Measurements from ENCODE around the gene EPYC.
"Not testable (repeated sequence)": the region's sequence is repeated elsewhere in the genome, so short reads cannot be mapped to it uniquely, and the experiment has no call there.

EPYC gene

DNA sequence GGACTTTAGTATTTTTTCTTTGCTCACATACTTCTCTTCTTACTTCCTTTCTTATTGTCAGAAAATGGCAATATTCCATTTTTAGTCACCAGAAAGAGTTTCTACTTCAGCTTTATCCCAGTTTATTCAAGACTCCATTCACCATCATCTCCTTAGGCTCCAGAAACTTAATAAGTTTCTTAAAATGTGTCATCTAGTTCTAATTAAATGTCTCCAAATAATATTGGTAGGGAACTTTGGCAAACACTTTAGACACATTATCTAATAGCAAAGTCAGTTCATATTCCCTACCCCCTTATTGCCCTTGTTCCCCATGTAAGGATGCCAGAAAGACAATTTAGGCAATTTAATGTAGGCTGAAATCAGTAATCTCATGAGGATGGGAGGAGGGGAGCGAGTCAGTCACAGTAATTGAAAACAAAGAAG, 15.1 kb downstream of the EPYC start:
- DNase-seq = no peak

DNA sequence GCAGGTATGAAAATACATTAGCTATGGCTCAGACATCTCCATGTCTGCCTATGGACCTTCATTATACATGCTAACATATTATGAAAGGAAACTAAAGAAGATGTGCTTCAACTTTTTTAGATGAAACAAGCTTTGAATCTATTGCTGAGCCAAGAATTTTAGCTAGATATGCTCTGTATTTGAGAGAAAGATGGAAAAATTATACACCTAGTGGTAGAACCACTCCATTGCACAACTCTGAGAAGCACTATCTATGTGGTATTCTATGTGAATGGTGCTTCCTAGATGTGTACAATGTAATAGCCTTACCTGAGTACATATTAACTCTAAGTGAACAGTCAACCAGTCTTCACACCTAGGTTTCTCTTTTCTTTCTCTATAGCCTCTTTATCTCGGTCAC, 17.3 kb downstream of the EPYC start:
- no peak for DNase-seq

DNA sequence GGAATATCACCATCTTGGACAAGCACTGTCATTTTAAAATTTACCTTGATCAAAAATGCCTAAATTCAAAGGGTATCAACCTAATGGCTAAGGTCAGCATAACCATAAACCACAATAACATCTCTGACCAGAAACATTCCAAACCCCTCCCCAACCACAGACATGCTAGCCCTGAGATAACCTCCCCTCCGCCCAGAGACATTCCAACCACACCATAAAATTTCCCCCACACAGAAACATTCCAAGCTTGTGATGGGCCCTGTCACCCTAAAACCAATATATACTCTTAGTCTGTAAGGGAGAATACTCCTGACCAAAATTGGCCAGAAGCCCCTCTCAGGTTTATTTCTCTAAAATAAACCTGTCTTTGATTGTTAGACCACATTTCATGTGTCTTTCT, 17.7 kb downstream of the EPYC start:
- DNase-seq = no peak

DNA sequence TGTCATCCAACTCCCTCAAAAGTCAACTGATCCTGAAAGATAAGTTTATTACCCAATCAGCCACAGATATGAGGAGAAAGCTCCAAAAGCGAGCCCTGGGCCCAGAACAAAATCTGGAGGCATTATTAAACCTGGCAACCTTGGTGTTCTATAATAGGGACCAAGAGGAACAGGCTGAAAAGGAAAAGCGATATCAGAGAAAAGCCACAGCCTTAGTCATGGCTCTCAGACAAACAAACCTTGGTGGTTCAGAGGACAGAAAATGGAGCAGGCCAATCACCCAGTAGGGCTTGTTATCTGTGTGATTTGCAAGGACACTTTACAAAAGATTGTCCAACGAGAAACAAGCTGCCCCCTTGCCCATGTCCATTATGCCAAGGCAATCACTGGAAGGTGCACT, 19.4 kb downstream of the EPYC start:
- DNase-seq = not testable (repeated sequence)

DNA sequence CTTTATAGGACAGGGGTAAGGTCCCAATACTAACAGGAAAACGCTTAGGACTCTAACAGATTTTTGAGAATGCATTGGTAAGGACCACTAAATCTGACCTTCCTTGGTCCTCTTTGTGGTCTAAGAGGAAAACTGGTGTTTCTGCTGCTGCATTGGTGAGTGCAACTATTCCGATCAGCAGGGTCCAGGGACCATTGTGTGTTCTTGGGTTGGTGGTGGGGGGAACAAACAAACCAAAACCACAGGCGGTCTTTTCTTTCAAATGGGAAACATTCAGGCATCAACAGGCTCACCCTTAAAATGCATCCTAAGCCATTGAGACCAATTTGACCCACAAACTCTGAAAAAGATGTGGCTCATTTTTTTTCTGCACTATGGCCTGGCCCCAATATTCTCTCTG, 20.7 kb downstream of the EPYC start:
- no peak for DNase-seq

DNA sequence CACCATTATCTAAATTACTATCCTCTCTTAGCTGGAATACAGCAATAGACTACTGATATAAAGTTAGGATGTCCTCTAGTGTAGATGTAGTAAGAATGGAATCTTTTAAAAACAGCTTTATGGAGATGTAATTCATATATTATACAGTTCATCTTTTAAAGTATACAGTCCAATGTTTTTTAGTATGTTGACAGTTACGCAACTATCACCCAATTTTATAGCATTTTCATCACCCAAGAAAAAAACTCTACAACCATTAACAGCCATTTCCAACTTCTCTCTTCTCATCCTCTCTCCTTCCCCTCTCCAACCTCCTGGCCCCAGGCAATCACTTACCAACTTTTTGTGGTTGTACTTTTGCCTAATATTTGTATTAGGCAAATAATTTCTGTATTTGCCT, 22.6 kb downstream of the EPYC start:
- no peak for DNase-seq

DNA sequence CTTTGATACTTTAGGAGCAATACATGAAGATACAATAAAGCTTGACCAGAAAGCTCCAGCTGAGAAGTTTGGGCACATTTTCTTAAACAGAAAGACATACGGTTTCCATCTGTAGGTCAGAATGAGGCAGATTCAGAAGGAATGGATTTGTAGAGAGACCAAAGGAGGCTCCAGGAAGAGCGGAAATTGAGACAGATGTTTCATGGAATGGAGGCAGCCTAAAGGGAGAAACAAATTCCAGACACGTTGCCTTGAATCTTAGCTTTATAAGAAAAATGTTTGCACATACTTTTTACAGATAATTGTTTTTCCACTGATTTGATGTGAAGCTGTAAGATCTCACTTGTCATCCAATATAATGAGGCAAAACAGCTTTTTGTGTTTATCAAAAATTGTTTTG, 24.8 kb downstream of the EPYC start:
- no peak for DNase-seq

DNA sequence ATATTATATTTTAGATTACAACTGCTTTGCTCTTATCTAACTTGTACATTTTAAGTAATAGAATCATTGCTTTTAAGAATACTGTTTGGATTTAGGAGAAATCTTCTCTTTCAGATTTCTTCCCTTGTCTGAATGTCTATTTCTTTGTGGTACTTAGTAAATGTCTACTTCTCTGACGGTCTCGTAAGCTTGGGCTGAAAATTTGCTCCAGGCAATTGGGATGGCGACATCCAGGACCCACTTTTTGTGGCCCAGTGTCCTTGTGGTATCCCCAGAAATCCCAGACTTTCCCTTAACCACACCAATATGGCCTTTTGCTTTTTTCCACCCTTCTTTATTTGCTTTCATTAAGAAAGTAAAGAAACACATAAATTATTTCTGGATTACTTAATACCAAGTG, 25.8 kb downstream of the EPYC start:
- no peak for DNase-seq

DNA sequence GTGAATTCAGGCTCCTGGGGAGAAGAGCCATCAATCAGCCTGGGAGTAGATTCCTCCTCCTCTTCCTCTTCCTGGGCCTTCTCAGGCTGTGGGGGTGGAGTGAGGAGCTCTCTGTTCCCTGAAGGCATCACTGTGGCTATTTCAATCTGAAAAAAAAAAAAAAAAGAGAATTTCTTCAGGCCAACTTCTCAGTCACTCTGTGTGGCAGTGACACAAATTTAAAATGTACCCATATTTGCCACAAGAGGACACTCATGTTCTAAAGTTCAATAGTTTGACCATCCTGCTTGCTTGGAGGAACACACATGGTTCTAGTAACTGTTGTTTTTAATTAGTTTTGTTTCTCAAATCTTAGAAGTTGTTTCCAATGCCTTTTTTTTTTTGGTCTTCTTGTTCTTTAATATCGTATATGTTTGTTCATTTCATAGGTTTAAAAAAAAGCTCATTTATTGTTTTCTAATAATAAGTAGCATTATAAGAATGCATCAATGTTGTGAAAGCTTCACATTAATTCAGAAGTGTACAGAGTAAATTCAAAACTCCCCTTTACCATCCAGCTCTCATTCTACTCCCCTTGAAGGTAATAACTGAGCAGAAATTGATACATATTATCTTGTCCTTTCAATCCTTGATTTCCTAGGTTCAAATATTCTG, 26.5 kb downstream of the EPYC start:
- no peak for DNase-seq

DNA sequence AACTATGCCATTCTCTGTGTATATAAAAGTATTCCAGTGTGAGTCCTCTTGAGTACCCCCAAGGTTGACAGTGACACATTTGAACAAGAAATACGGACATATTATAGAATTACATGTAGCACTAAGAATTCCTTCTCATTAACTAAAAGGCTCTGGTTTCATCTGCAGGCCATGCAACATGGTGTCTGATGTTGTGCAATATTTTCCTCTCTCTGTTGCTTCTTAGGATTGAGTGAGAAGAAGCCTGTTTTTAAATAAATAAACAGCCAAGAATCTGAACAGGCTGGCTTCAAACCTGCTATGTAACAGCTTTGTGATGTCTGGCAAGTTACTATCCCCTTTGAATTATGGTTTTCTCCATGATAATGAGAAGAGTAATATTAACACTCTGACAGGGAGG, 27.5 kb downstream of the EPYC start:
- DNase-seq = no peak

DNA sequence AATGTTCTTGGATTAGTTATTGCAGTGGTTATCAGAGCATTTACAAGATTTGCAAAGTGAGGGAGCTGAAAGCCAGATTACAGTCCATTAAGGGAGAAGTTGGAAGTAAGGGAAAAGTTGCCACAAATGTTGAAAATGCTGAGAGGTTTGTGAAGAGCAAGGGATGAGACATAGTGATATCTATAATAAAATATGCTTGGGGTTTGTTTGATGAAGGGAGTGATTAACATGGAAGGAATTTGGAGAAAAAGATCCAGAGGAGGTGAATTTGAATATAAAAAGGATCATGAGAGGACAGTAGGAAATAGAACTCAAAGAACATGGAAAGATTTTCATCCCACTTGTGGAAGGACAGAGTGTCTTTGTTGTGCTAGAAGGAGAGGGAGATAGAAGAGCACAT, 30.5 kb downstream of the EPYC start:
- no peak for DNase-seq

DNA sequence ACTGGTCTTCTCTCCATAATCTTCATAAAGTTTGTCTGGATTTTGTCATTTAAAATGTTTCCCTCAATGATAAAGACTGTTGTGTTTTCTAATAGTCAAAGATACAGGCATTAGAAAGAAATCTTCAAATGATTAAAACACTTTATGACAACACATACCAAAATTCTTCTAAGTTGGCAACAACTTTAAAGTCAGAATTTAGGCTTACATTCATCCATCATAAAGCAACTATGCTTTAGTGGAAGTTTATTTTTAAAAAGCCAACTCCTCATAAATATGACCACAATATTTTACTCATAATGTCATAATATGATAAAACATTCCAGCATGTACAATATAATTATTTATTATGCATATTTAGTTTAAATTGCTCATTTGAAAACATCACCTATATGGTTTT, 32.5 kb downstream of the EPYC start:
- no peak for DNase-seq

DNA sequence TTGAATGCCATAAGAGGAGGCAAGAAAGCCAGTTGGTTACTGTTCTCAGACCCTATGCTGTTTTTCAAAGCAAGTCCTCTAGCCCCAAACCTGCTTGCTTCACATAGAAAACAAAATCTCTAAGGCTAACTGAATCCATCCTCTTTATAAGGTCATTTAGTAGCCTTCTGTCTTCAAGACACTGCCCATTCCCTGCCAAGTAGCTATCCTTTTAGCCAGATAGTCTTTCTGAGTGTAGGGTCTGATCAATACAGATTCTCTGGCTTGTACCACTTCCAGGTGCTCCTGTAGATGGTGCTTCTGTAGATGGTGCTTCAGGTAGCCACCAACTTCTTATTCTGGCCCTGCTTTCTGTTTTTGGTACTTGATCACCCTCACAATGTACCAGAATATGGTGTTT, 33.9 kb downstream of the EPYC start:
- DNase-seq = no peak

DNA sequence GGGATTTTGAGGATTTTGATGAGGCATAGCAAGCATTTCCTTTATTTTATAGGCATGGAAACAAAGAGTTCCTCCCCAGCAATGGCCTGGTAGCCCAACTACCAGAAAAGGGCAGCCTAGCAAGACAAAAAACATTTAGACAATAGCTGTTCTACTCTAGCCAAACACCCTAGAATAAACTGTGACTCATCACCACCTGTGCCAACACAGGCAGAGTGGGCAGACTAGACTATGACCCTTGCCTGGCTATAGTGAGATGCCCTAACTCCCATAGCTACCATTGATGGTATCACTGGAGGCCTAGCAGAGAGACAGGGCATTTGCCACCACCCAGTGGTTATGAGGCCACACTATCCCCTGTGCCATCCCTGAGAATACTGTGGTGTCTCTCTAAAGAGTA, 34.3 kb downstream of the EPYC start:
- no peak for DNase-seq

DNA sequence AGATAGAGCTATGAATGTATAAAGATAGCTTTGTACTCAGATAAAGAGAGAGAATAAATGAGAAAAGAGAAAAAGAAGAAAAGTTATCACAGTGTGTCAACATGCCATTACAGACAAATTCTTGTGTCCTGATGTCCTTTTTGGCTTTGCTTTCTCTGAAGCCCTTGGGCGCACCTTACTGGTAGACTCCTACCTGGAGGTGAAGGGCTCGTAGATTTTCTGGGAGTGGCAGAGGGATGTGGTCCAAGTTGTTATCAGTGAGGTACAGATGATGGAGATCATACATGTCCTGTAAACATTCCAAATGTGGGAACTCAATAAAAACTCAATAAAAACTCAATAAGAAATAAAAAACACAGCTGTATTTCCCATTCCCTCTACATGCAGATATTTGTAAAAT, 34.9 kb downstream of the EPYC start:
- no peak for DNase-seq

DNA sequence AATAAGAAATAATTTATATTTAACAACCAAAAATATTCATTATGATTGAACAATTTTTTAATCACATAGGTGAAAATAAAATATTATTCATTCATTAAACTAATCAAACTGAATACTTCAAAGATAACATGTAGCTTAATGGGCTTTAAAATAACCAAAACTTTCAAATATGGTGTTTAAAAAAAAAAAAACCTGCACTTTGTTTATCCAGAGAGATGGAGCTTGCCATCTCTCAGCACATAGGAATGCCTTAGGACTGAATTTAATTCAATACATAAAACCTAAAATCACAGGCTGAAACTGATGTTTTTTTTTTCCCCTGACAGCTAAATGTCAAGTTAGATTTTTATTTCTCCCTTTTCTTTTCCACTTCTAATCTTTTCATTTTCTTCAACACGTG, 35.4 kb downstream of the EPYC start:
- DNase-seq = no peak

DNA sequence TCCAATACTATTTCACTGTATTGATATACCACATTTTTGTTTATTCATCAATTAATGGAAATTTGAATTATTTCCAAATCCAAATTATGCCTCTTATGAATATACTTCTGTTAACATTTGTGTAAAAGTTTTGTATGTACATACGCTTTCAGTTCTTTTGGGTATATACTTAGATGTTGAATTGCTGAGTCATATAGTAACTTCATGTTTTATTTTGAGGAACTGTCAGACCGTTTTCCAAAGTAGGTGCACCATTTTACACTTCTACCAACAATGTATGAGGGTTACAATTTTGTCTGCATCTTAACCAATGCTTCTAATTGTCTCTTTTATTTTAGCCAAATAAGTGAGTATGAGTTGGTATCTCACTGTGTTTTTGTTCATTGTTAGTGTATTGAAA, 39.6 kb downstream of the EPYC start:
- DNase-seq = no peak

DNA sequence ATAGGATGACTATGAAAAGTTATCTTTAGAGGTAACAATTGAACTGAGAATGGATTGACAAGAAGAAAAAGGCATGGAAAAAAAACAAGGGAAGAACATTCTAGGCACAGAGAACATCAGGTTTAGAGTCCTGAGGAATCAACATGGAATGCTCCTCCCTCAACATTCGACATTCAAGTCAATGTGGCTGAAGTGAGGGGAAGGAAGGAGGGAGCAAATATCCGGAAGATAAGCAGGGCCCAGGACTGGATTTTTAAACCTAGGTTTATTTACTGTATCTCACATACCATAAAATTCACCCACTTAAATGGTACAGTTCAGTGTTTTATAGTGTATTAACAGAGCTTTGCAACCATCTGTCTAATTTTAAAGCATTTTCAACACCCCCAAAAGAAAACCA, 40.2 kb downstream of the EPYC start:
- no peak for DNase-seq

DNA sequence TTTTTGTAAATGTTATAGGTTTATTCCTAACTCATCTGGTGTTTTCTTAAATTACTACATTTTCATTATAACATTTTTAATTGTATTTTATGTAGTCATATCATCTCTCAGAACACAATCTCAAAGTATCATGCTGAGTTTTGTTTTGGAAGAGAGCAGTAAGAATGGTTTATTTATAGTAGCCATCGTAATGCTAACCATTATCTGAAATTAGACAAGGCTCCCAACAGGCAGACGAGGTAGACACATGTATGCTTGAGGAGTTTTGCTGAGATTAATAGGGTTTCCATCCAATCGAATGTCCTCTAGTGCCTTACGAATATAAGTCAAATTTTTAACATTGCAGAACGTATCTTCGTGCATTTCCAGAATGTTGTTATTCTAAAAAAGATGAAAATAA, 40.8 kb downstream of the EPYC start:
- no peak for DNase-seq

DNA sequence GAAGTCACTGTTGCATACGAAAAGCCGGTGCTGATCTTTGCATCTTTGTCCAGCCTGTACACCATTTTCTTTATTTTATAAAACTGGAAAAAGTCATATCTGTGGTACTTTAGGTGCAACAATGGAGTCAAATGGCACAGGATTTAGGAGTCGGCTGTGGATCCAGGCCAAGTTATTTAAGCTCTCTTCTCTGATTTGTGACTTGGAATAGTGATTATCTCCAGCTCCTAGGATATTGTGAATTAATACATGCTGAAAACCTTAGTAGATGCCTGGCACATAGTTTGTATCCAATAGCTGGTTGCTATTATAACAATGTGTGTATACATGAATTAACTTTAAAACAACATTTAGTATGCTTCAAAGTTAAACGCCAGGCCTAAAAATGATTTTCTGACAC, 43.6 kb downstream of the EPYC start:
- no peak for DNase-seq

DNA sequence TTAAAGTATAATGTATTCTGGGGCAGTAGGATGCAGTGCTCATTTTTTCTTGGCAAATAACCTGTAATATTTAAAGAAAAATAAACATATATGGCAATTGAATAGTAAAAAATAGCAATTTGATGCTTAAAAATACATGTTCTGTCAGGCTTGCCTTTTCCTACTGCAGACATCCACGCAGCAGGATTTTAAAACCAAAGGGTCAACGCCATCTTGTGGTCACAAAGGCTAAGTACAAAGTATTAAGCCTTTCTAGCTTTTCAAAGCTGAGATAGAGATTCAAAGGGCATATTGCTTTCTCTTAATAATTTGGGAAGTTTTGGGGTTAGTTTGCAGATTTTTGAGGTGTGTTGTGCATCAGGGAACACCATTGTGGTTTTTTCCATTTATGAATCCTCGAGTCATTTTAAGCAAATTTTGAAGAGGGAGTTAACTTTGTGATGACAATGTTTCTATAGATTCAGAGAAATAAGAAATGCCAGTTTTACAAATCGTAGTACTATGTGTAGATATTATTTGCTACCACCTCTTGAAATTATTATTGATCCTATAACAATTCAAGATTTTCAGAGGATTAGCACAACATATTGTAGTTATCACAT, 45.1 kb downstream of the EPYC start:
- DNase-seq = no peak

DNA sequence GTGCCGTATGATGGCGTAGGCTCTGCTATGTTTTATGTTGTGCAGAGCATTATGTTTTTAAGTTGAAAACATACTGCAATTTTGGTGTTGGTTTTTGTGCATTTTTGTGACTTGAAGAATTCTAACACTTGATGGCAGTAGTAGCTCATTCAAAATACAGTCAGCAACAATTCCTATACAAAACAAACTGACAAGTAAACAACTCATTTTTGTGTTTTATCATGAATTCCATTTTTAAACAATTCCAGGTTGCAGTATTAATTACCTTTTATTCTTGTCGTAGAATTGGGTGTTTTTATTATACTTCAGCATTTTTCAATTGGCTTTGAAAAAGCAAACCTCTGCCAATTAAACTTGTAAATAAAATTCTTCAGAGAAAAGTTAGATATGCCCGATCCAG, 45.7 kb downstream of the EPYC start:
- DNase-seq = no peak

DNA sequence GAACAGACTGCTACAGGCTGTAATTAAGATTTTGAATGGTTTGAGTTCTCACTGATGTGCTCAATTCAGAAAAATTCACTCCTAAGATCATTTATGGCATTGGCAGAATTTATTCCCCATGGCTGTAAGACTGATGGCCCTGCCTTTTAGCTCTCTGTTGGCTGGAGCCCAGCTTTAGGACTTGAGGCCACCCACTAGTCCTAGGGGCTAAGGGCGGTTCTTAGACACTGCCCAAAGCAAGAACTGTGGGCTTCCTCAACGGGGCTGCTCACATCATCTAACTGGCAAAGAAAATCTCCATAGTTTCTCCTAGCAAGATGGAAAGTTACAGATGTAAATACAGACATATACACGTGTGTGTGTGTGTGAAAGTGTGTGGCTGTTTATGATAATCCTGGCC, 46.4 kb downstream of the EPYC start:
- DNase-seq = no peak

DNA sequence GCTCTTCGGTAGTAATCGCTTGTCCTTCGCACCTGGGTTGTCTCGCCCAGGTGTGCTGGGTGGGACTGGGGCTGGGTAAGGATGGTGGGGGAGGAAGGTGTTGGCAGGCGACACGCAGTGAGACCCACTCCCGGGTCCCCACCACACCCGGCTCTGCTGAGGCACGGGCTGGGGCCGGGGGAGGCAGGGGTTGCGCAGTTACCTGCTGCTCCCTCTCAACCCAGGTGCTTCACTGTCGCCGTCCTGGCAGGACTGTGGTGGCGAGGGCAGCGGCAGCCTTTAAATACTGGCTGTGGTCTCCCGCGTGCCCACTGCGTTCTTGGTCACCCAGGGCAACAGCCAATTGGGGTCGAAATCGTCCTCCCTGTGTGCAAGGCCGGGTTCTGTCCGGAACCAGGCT, 49.9 kb downstream of the EPYC start, which contains the start of gene CCER1:
Gene CCER1, minus strand, starts transcription at position 256 of the 400 bp plus-strand sequence. CDS start 434 bp downstream, outside the sequence.
- DNase-seq = no peak

DNA sequence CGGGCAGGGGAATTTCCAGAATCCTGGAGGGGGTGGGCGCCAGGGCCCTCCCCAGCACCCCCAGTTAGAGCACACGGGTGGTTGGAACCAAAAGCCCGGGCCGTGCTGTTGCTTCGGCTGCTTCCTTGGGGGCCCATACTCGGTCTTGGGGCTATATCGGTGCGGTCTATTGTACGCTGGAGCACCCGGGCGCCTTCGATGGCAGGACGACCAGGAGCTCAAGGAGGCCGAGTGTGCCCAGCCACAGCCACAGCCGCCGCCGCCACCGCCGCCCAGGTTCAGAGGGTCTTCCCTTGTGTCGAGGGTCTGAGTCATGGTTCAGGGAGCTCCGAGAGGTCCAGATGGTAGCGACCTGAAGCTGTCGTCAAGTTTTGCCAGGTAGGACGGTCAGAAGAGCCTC, 50.3 kb downstream of the EPYC start:
- no peak for DNase-seq
